ENCODE results near the gene IL1RL1. TPM values are rescaled to one million over a fixed set of nuclear protein-coding genes. Genes with fewer than 3 reads are reported as not detected.
A peak's percentile ranks its signal among the peaks of the same experiment; 100 is the strongest.

IL1RL1 gene
- total RNA-seq, 4 donors from 2014 or later = 4.3 to 20.2 (median 8.1) TPM

GRCh38 chr2:102267774-102268173 is 43.6 kb upstream of the IL1RL1 start:
- Histone ChIP-seq H3K36me3 (no peaks in the 10 kb centered on the region), H3K4me1 (no peaks in the 10 kb centered on the region), H3K9me3 (no peaks in the 10 kb centered on the region), H3K27ac (replicated peaks in 1 of 4) (no peak overlapping the region), H3K4me3 (no peak overlapping the region), H3K27me3 (peaks cover 0 to 4% (median 0%) of the 10 kb centered on the region in 4 donors)
- intact Hi-C loops (cut with DNase I) = no loop called here
- DNase-seq (ENCODE audit: extremely low spot score) = peak; percentile 70
- 79% methylated on average over 6 of the region's 6 CpGs for WGBS
- TF ChIP-seq EP300 (IDR thresholded peaks at IDR 0.05) = no peak
- TF ChIP-seq CTCF (IDR thresholded peaks at IDR 0.05) = no peak
- no peak for TF ChIP-seq POLR2AphosphoS5 (IDR thresholded peaks at IDR 0.05)
- no peak for TF ChIP-seq POLR2A (IDR thresholded peaks at IDR 0.05; ENCODE audit: low read depth)

GRCh38 chr2:102268510-102269199 is 42.7 kb upstream of the IL1RL1 start:
- TF ChIP-seq POLR2AphosphoS5 (IDR thresholded peaks at IDR 0.05) (no peak), POLR2A (IDR thresholded peaks at IDR 0.05; ENCODE audit: low read depth) (no peak), CTCF (IDR thresholded peaks at IDR 0.05) (no peak), EP300 (IDR thresholded peaks at IDR 0.05) (no peak)
- Histone ChIP-seq H3K4me1 (no peaks in the 10 kb centered on the region), H3K4me3 (no peak overlapping the region), H3K27me3 (peaks cover 0 to 4% (median 0%) of the 10 kb centered on the region in 4 donors), H3K27ac (replicated peaks in 1 of 4) (no peak overlapping the region), H3K9me3 (no peaks in the 10 kb centered on the region), H3K36me3 (no peaks in the 10 kb centered on the region)
- intact Hi-C loops (cut with DNase I) = no loop called here
- WGBS = 85% methylated on average over 4 of the region's 4 CpGs
- no peak for DNase-seq (ENCODE audit: extremely low spot score)

- no peak for TF ChIP-seq CTCF (IDR thresholded peaks at IDR 0.05)
- no peak for TF ChIP-seq EP300 (IDR thresholded peaks at IDR 0.05)
- TF ChIP-seq POLR2AphosphoS5 (IDR thresholded peaks at IDR 0.05) = no peak
- TF ChIP-seq POLR2A (IDR thresholded peaks at IDR 0.05; ENCODE audit: low read depth) = no peak
- Histone ChIP-seq H3K27me3 (peaks cover 0 to 4% (median 0%) of the 10 kb centered on the region in 4 donors), H3K9me3 (no peaks in the 10 kb centered on the region), H3K27ac (replicated peaks in 1 of 4) (no peak overlapping the region), H3K4me1 (no peaks in the 10 kb centered on the region), H3K36me3 (no peaks in the 10 kb centered on the region), H3K4me3 (no peak overlapping the region)
- no peak for DNase-seq (ENCODE audit: extremely low spot score)
- intact Hi-C loops (cut with DNase I) = no loop called here
- 80% methylated on average over 4 of the region's 4 CpGs for WGBS
Measured at GRCh38 chr2:102269200-102269524, 42.2 kb upstream of the IL1RL1 start.

GRCh38 chr2:102271844-102272243 is 39.5 kb upstream of the IL1RL1 start:
- 72% methylated on average over 5 of the region's 5 CpGs for WGBS
- H3K27me3 ChIP-seq = peaks cover 0 to 13% (median 0%) of the 10 kb centered on the region in 4 donors
- no peaks in the 10 kb centered on the region for H3K36me3 ChIP-seq
- TF ChIP-seq POLR2AphosphoS5 (IDR thresholded peaks at IDR 0.05) (no peak), CTCF (IDR thresholded peaks at IDR 0.05) (no peak), EP300 (IDR thresholded peaks at IDR 0.05) (no peak)
- no peaks in the 10 kb centered on the region for H3K4me1 ChIP-seq
- no peak overlapping the region for H3K27ac ChIP-seq (replicated peaks in 1 of 4)
- DNase-seq (ENCODE audit: extremely low spot score) = no peak
- H3K9me3 ChIP-seq = no peaks in the 10 kb centered on the region
- intact Hi-C loops (cut with DNase I) = no loop called here
- no peak overlapping the region for H3K4me3 ChIP-seq

All from esophagus muscularis mucosa (tissue), 4 donors.